Umbilical cord (tissue), 2 donors: ENCODE results near the gene BEGAIN. TPM values are rescaled to one million over a fixed set of nuclear protein-coding genes. Genes with fewer than 3 reads are reported as not detected.

ENCODE experiments used
- DNase-seq: peaks from one replicate; pipeline ENCODE4 v3.0.0-alpha.2; 2015; ENCODE audit warnings: low spot score
- total RNA-seq: library from RNA; depleted of rRNA; stranded (reverse); fragments of >200 nt; gene quantifications from one replicate; pipeline ENCODE4 v1.2.3, GENCODE V29; 2014; ENCODE audit warnings: low replicate concordance; ENCODE audit not compliant: insufficient read depth

Gene BEGAIN
- total RNA-seq, 1 donor from 2014 or later, result 15.6 TPM

- no peak for DNase-seq
Measured at GRCh38 chr14:100601914-100602313, 14.7 kb upstream of the BEGAIN start.

GRCh38 chr14:100601064-100601463 lies 13.8 kb upstream of the BEGAIN start:
- DNase-seq, result no peak

- no peak for DNase-seq
Measured at GRCh38 chr14:100599981-100600380, 12.8 kb upstream of the BEGAIN start.

- no peak for DNase-seq
Measured at GRCh38 chr14:100594625-100594951, 7.4 kb upstream of the BEGAIN start.

GRCh38 chr14:100593751-100594624 lies 6.8 kb upstream of the BEGAIN start:
- no peak for DNase-seq

- peak; percentile 23 for DNase-seq
Measured at GRCh38 chr14:100592972-100593371, 5.8 kb upstream of the BEGAIN start.

GRCh38 chr14:100592461-100592891 lies 5.3 kb upstream of the BEGAIN start:
- DNase-seq, result no peak

GRCh38 chr14:100591453-100592371 lies 4.5 kb upstream of the BEGAIN start:
- no peak for DNase-seq

- DNase-seq, result no peak
Measured at GRCh38 chr14:100590726-100591452, 3.7 kb upstream of the BEGAIN start.

GRCh38 chr14:100589760-100590469 lies 2.7 kb upstream of the BEGAIN start:
- no peak for DNase-seq

GRCh38 chr14:100589071-100589759 lies 2.0 kb upstream of the BEGAIN start:
- DNase-seq, result no peak

GRCh38 chr14:100588671-100589070 lies 1.5 kb upstream of the BEGAIN start:
- DNase-seq, result no peak

- no peak for DNase-seq
Measured at GRCh38 chr14:100587763-100588411, 670 bp upstream of the BEGAIN start.

- peak; percentile 25 for DNase-seq
Measured at GRCh38 chr14:100586403-100587085, 673 bp downstream of the BEGAIN start.

GRCh38 chr14:100586153-100586402 lies 1.1 kb downstream of the BEGAIN start:
- no peak for DNase-seq

GRCh38 chr14:100585448-100586152 lies 1.6 kb downstream of the BEGAIN start:
- DNase-seq, result no peak

- no peak for DNase-seq
Measured at GRCh38 chr14:100584056-100585031, 2.9 kb downstream of the BEGAIN start.

- DNase-seq, result no peak
Measured at GRCh38 chr14:100583245-100583644, 4.0 kb downstream of the BEGAIN start.
